ENCODE data around the gene CNTROB. TPM values are rescaled to one million over a fixed set of nuclear protein-coding genes. Genes with fewer than 3 reads are reported as not detected.

The CNTROB gene
- total RNA-seq, 4 donors from 2014 or later, result 22.4 to 38.0 (median 28.0) TPM

GRCh38 chr17:7989781-7990655, 58.0 kb downstream of the CNTROB start:
- H3K4me1 ChIP-seq, result peaks cover 0 to 18% (median 5%) of the 10 kb centered on the region in 4 donors

GRCh38 chr17:7992516-7992915, 60.5 kb downstream of the CNTROB start:
- H3K27ac ChIP-seq, result no peak overlapping the region
- peaks cover 0 to 43% of the 10 kb centered on the region in 2 donors for H3K27me3 ChIP-seq
- H3K36me3 ChIP-seq, result no peaks in the 10 kb centered on the region
- H3K9me3 ChIP-seq, result no peaks in the 10 kb centered on the region
- no peak for TF ChIP-seq EP300 (IDR thresholded peaks at IDR 0.05)
- no peak for TF ChIP-seq CTCF (IDR thresholded peaks at IDR 0.05)
- no peak for TF ChIP-seq POLR2A (IDR thresholded peaks at IDR 0.05)
- no peak for DNase-seq (ENCODE audit: low spot score in 2 of 2)
- H3K4me1 ChIP-seq, result peaks cover 0 to 18% (median 5%) of the 10 kb centered on the region in 4 donors
- H3K4me3 ChIP-seq, result no peak overlapping the region
- 77 to 84% methylated on average over 2 of the region's 2 CpGs for WGBS, 2 donors

More at GRCh38 chr17:7989781-7990655, 58.0 kb downstream of the CNTROB start:
- TF ChIP-seq POLR2A (IDR thresholded peaks at IDR 0.05), result no peak
- peak; percentile 93 to 97 (median 96) for TF ChIP-seq CTCF (IDR thresholded peaks at IDR 0.05)
- TF ChIP-seq EP300 (IDR thresholded peaks at IDR 0.05), result peak in 1 of 2 donors; percentile 27
- 3 to 5% methylated on average over 49 to 59 of the region's 59 CpGs for WGBS, 2 donors
- DNase-seq (ENCODE audit: low spot score in 2 of 2), result peak; percentile 86 to 96
- Histone ChIP-seq H3K27ac (peak overlapping the region; percentile 11 to 63 (median 38)), H3K27me3 (peaks cover 0 to 33% of the 10 kb centered on the region in 2 donors), H3K4me3 (peak overlapping the region; percentile 52 to 64 (median 54)), H3K9me3 (no peaks in the 10 kb centered on the region), H3K36me3 (no peaks in the 10 kb centered on the region)

GRCh38 chr17:7992924-7993323, 60.9 kb downstream of the CNTROB start:
- Histone ChIP-seq H3K9me3 (no peaks in the 10 kb centered on the region), H3K4me3 (no peak overlapping the region), H3K27me3 (peaks cover 0 to 47% of the 10 kb centered on the region in 2 donors), H3K36me3 (no peaks in the 10 kb centered on the region), H3K4me1 (peaks cover 0 to 18% (median 5%) of the 10 kb centered on the region in 4 donors), H3K27ac (no peak overlapping the region)
- no peak for DNase-seq (ENCODE audit: low spot score in 2 of 2)
- TF ChIP-seq POLR2A (IDR thresholded peaks at IDR 0.05), result no peak
- no peak for TF ChIP-seq EP300 (IDR thresholded peaks at IDR 0.05)
- TF ChIP-seq CTCF (IDR thresholded peaks at IDR 0.05), result no peak
- WGBS, 2 donors, result 69% methylated on average over 3 of the region's 3 CpGs

GRCh38 chr17:7993972-7994589, 62.1 kb downstream of the CNTROB start:
- peaks cover 0 to 15% (median 5%) of the 10 kb centered on the region in 4 donors for H3K4me1 ChIP-seq
- WGBS, 2 donors, result 86 to 89% methylated on average over 27 of the region's 27 CpGs
- no peak overlapping the region for H3K4me3 ChIP-seq
- H3K27me3 ChIP-seq, result peaks cover 0 to 59% of the 10 kb centered on the region in 2 donors
- no peak for DNase-seq (ENCODE audit: low spot score in 2 of 2)
- H3K27ac ChIP-seq, result no peak overlapping the region
- no peaks in the 10 kb centered on the region for H3K9me3 ChIP-seq
- no peaks in the 10 kb centered on the region for H3K36me3 ChIP-seq
- TF ChIP-seq CTCF (IDR thresholded peaks at IDR 0.05) (no peak), EP300 (IDR thresholded peaks at IDR 0.05) (no peak), POLR2A (IDR thresholded peaks at IDR 0.05) (no peak)

GRCh38 chr17:7995724-7996123, 63.7 kb downstream of the CNTROB start:
- no peak overlapping the region for H3K4me3 ChIP-seq
- 95 to 97% methylated on average over 2 of the region's 2 CpGs for WGBS, 2 donors
- peaks cover 0 to 73% of the 10 kb centered on the region in 2 donors for H3K27me3 ChIP-seq
- no peak overlapping the region for H3K27ac ChIP-seq
- H3K4me1 ChIP-seq, result no peaks in the 10 kb centered on the region
- no peak for TF ChIP-seq EP300 (IDR thresholded peaks at IDR 0.05)
- TF ChIP-seq POLR2A (IDR thresholded peaks at IDR 0.05), result no peak
- TF ChIP-seq CTCF (IDR thresholded peaks at IDR 0.05), result no peak
- H3K9me3 ChIP-seq, result no peaks in the 10 kb centered on the region
- DNase-seq (ENCODE audit: low spot score in 2 of 2), result no peak
- no peaks in the 10 kb centered on the region for H3K36me3 ChIP-seq
